ENCODE results near the gene SYCE3.

SYCE3 gene

GRCh38 chr22:50502096-50502495 is 60.6 kb downstream of the SYCE3 start:
- no peak for DNase-seq (ENCODE audit: low read depth in 2 of 2)

Data from activated CD8-positive, alpha-beta memory T cell treated with anti-CD3 and anti-CD28 coated beads for 4 hours (primary cell).